Ammon's horn (tissue), 1 donor: ENCODE data around the gene SLC38A9.
"Not testable (repeated sequence)": the region's sequence is repeated elsewhere in the genome, so short reads cannot be mapped to it uniquely, and the experiment has no call there.

ENCODE experiments used
- DNase-seq: peaks from one replicate; pipeline ENCODE4 v3.0.0-alpha.2; 2016; ENCODE audit warnings: low spot score

SLC38A9 gene

GRCh38 chr5:55610542-55610941, 101.6 kb downstream of the SLC38A9 start:
- DNase-seq = no peak

GRCh38 chr5:55609413-55609812, 102.7 kb downstream of the SLC38A9 start:
- no peak for DNase-seq

- no peak for DNase-seq
Observed at GRCh38 chr5:55608595-55609349, 103.4 kb downstream of the SLC38A9 start.

DNA sequence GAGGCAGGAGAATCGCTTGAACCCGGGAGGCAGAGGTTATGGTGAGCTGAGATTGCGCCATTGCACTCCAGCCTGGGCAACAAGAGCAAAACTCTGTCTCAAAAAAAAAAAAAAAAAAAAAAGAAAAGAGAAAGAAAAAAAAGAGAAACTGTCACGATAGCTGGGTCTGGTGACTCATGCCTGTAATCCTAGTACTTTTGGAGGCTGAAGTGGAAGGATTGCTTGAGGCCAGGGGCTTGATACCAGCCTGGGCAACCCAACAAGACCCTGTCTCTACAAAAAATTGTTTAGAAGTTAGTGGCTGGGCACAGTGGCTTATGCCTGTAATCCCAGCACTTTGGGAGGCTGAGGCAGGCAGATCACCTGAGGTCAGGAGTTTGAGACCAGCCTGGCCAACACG, 104.8 kb downstream of the SLC38A9 start:
- not testable (repeated sequence) for DNase-seq

- no peak for DNase-seq
Observed at GRCh38 chr5:55604611-55605067, 107.5 kb downstream of the SLC38A9 start.

DNA sequence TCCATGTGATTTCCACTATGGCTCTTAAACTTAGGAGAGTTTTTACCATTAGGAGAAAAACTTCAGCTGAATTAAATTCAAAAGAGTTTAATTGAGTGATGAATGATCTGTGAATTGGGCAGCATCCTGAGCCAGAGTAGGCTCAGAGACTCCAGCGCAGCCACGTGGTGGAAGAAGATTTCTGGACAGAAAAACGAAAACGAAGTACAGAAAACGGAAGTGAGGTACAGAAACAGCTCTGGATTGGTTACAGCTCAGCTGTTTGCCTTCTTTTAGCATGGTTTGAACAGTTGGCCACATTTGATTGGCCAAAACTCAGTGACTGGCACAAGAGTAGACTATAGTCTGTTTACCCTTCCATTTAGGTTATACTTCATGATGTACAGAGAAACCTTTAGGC, 108.2 kb downstream of the SLC38A9 start:
- peak; percentile 67 for DNase-seq

DNA sequence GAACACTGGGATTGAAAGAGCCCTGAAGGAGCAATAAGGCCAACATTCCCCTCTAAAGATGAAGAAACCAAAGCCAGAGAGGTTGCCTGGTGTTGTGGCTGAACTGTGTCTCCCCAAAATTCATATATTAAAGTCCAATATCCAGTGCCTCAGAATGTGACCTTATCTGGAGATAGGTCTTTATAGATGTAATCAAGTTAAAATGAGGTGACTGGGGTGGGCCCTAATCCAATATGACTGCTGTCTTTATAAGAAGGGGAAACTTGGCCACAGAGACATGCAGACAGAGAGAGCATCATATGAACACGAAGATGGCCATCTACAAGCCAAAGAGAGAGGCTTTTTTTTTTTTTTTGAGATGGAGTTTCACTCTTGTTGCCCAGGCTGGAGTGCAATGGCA, 110.5 kb downstream of the SLC38A9 start:
- no peak for DNase-seq

DNA sequence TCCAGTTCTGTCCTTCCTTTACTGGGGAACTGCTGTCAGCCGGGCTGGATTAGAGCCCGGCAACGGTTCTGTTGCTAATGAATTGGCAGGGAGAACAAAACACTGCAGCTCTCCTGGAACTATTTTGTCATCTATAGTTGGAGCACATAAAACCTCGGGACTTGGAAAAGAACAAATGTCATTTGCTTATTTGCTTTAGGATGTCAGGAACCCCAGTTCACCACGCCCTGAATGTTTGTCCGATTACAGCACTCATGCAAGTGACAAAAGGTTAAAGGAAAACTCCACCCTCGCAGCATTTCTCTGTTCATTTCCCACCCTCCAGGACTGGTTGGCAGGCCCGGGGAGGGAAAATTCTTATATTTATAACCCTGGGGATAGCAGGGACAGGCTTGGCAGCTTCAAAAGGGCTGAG, 110.9 kb downstream of the SLC38A9 start:
- peak; percentile 89 for DNase-seq

DNA sequence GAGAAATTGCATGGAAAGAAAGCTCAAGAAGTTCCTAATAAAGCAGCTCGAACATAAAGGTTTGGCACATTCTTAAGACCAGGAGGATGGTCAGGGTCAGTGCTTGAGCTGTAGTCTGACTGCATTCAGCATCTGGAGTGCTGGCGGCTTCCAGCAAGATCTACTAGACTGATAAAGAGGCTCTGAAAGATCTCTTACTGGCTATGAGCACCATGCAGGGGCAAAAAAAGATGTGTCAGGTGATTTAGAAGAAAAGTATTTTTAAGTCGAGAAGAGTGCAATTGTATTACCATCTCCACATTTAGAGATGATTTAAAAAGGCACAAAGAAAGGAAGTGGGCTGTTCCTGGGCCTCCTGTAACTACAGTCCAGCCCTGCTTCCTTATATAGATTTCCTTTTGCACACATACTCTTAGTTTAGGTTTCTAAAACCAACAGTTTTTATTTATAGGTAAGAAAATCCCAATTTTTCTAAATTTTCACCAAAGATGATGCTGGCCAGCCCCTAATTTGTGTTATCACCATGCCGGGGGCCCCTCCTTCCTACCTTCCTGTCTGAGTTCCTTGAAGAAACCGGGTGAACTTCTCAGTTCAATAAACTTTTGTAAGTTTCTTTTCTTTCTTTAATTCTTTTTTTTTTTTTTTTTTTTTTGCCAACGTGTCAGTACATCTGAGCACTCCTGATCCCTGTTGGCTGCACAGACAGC, 111.5 kb downstream of the SLC38A9 start:
- no peak for DNase-seq

DNA sequence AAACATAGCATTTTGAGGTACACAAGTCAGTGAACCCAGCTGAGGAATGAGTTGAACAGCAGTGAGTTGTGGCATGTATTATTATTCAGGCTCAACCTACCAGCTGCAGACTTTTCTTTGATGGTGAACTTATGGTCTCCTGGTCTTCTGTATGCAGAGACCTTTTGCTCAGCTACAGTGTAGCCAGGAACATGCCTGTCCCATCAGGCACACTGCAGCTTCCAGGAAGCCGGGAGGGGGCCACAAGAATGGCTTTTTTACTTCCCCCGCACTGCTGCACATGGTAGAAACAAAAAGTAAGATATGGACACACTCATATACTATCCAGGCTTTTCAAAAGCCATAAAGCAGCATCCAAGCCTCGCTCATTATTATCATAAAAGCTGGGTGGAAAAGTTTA, 112.0 kb downstream of the SLC38A9 start:
- DNase-seq = no peak

- no peak for DNase-seq
Observed at GRCh38 chr5:55599148-55600050, 112.7 kb downstream of the SLC38A9 start.

- DNase-seq = no peak
Observed at GRCh38 chr5:55597014-55597981, 114.8 kb downstream of the SLC38A9 start.

DNA sequence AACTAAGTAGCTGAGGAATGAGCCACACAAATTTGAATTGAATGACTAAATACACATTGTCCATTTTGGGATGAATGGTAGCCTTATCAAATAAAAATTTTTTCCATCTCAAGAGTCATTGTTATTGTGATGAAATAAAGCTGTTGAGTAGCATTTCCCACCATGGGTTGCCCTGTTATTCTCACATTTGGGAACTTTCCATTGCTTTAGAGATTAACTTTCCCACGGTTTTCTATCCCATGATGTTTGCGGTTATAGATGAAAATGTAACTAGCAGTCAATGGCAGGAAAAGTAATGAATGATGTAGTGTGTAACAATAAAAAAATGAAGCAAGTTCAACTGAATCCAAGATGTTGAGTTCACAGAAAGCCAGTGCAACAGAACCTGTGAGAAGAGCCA, 117.5 kb downstream of the SLC38A9 start:
- no peak for DNase-seq

DNA sequence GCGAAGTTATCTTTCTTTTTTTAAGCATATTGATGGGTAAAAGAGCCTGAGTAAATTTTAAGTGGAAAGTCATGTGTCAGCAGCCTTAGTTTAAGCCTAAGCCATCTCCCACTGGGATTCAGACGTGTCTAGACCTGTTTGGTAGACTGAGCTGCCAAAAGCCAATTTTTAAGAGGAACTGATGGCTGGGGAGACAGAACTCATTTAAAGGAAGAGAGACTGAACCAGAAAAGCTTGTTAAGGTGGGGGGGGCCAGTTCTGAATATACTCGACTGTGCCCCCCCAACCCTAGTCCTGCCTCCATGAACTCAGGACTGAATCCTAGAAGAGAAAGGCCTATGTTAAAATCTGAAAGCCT, 119.0 kb downstream of the SLC38A9 start:
- DNase-seq = no peak

- DNase-seq = no peak
Observed at GRCh38 chr5:55592388-55593114, 119.6 kb downstream of the SLC38A9 start.

GRCh38 chr5:55591686-55592085, 120.4 kb downstream of the SLC38A9 start:
- no peak for DNase-seq

DNA sequence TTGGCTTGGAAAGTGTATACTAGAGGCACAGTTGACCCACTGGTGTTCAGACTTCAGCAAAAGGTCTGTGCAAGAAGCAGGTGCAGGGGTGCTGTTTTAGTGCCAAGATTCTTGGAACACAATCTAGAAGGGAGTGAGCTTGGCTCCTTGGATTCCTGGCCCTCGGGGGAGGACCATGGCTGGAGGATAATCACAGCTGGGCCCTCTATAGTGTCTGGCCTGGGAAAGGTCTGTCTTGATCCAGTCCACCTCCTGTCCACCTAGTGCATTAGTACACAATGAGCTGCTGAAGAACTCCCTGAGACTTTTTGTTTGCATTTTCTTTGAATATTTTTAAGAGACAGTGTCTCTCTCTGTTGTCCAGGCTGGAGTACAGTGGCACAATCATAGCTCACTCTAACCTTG, 126.9 kb downstream of the SLC38A9 start:
- no peak for DNase-seq

DNA sequence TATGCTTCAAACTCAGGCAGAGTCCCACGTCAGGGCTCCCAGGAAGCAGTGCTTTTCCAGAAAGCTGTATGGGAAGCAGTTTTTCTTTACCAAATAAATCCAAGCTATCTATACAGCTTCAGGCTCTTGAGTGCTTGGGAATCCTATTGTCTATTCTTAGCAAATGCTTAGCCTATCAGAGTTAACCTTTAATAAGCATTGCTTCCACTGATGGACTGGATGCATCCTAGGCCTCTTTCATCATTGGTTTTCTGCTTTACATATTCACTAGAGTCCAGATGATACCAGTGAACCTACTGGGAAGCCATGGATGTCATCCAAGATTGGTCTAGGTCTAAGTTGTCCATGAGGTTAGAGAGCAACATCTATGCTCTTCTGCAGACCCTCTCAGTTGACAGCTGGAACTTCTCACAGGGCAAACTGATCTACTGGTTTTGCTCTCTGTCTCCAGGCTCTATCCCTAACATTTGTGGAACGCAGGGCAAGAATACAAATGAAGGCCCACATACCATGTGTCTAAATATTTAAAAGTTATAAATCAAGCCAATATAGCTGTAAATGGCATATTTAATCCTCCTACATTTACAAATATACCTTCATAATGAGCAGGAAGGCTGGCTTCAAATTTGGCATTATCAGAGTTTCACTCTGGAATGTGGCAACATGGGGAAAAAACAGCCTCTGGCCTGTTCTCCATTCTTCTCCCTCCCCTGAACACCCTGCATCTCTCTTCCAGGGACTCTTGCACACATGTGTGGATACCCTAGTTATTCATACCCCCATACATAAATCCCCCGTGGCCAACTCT, 127.5 kb downstream of the SLC38A9 start:
- no peak for DNase-seq

DNA sequence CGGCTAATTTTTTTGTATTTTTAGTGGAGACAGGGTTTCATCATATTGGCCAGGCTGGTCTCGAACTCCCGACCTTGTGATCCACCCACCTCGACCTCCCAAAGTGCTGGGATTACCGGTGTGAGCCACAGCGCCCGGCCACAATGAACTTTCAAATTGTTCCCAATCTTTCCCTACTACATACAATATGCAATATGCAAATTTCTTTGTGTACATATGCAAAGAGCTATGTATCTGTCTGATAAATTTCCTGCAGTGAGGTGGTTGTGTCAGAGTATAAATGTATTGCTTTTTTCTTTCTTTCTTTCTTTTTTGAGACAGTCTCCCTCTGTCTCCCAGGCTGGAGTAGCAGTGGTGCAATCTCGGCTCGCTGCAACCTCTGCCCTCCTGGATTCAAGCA, 128.5 kb downstream of the SLC38A9 start:
- no peak for DNase-seq

- DNase-seq = no peak
Observed at GRCh38 chr5:55582256-55582655, 129.9 kb downstream of the SLC38A9 start.
